H7 (cell line): ENCODE measurements around the gene ABCC6. TPM values are rescaled to one million over a fixed set of nuclear protein-coding genes. Genes with fewer than 3 reads are reported as not detected.
"Not testable (repeated sequence)": the region's sequence is repeated elsewhere in the genome, so short reads cannot be mapped to it uniquely, and the experiment has no call there.

Source experiments
- DNase-seq: peaks from one replicate; pipeline ENCODE4 v3.0.0; 2012
- H3K27me3 ChIP-seq: 2 replicates; pipeline ENCODE4 v1.6.0; 2011; ENCODE audit warnings: mild to moderate bottlenecking, low read length; ENCODE audit not compliant: control insufficient read depth, insufficient read depth
- H3K36me3 ChIP-seq: replicated peaks from 2 replicates; pipeline ENCODE4 v1.5.1; 2011; ENCODE audit warnings: low read length; ENCODE audit not compliant: control insufficient read depth, insufficient read depth
- H3K4me3 ChIP-seq: 2 replicates; pipeline ENCODE4 v1.5.1; 2011; ENCODE audit warnings: low read depth, mild to moderate bottlenecking, control low read depth, low read length, moderate library complexity; ENCODE audit not compliant: insufficient read depth
- total RNA-seq: library from RNA; depleted of rRNA; stranded (reverse); fragments of >200 nt; shearing (Covaris generic); gene quantifications from 2 replicates; pipeline ENCODE4 v1.2.3, GENCODE V29; 2014

Gene ABCC6
- total RNA-seq, 1 experiment from 2014 or later: 1.5 TPM

DNA sequence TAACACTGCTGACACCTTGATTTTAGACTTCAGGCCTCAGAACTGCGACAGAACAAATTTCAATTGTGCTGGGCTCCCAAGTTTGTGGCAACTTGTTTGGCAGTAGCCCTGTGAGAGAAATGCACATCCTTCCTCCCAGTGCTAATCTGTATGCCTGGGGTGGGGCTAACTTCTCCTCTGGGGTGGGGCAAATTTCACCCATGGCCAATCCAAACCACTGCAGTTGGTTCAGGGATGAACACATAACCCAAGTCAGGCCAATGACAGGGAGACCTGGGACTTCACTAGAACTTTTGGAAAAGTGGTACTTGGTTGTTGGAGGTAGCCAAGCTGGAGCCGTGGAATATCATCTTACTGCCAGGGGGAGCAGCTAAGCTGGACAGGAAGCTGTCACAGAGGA is 56.3 kb downstream of the ABCC6 start:
- no peaks in the 10 kb centered on the region for H3K27me3 ChIP-seq
- no peaks in the 10 kb centered on the region for H3K36me3 ChIP-seq
- DNase-seq: no peak
- H3K4me3 ChIP-seq: no peak overlapping the region

DNA sequence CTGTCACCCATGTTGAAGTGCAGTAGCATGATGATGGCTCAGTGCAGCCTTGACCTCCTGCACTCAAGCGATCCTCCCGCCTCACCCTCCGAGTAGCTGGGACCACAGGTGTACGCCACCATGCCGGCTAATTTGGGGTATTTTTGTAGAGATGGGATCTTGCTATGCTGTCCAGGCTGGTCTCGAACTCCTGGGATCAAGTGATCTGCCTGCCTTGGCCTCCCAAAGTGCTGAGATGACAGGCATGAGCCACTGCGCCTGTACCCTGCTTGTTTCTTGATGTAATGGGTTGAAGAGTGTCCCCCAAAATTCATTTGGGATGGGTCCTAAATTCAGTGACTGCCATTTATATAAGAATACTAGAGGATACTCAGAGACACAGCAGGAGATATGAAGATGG is 57.2 kb downstream of the ABCC6 start:
- H3K27me3 ChIP-seq: no peaks in the 10 kb centered on the region
- no peak for DNase-seq
- H3K4me3 ChIP-seq: no peak overlapping the region
- H3K36me3 ChIP-seq: no peaks in the 10 kb centered on the region

DNA sequence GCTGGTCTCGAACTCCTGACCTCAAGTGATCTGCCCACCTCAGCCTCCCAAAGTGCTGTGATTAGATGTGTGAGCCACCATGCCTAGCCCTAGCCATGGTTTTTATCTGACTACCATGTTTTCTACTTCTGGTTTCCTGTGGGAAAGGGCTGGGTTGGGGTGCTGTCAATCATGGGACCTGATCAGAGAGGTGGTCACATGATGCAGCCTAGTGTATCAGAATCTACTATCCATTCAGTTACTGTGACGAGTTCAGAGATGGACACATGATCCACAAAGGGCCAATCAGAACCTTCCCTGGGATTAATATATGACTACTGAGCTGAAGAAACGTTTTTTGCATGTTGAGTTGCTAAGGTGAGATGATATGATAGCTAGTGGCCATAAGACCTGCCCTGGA is 59.1 kb downstream of the ABCC6 start:
- Histone ChIP-seq H3K27me3 (no peaks in the 10 kb centered on the region), H3K36me3 (no peaks in the 10 kb centered on the region), H3K4me3 (no peak overlapping the region)
- DNase-seq: no peak

DNA sequence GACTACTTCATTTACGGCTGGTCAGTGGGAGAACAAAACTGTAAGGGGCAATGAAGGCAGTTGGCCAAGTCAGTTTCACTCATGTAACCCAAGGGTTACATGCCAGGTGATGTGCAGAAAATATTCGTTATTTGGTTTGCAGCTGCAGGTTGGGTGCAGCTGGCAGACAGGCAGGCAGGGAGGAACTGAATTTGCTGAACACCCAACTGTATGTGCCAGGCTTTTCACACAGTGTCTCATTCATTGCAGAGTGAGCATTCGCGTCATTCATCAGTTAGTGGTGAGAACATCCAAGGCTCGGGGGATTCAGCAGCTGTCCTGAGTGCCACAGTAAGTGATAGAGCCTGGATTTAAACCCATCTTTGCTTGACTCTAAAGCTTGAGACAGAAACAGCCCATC is 59.7 kb downstream of the ABCC6 start:
- DNase-seq: no peak
- Histone ChIP-seq H3K36me3 (no peaks in the 10 kb centered on the region), H3K27me3 (no peaks in the 10 kb centered on the region)

DNA sequence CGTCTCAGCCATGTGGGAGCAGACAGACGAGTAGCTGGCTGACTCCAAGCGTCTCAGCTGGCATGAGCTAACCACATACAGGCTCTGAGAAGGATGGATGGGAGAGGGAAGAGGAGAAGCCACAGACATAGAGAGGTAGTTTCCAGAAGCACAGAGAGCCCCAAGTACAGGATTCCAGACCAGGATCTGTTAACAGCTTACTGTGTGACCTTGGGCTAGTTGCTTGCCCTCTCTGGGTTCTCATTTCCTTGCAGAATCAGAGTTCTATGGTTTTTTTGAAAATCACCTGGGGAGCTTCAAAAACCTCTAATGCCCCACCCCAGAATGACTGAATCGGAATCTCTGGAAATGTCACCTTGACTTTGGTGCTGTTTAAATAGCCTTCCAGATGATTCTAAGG is 60.2 kb downstream of the ABCC6 start:
- DNase-seq: no peak
- Histone ChIP-seq H3K27me3 (no peaks in the 10 kb centered on the region), H3K36me3 (no peaks in the 10 kb centered on the region), H3K4me3 (no peak overlapping the region)

More for the DNA sequence above, 59.7 kb downstream of the ABCC6 start:
- H3K4me3 ChIP-seq: no peak overlapping the region

DNA sequence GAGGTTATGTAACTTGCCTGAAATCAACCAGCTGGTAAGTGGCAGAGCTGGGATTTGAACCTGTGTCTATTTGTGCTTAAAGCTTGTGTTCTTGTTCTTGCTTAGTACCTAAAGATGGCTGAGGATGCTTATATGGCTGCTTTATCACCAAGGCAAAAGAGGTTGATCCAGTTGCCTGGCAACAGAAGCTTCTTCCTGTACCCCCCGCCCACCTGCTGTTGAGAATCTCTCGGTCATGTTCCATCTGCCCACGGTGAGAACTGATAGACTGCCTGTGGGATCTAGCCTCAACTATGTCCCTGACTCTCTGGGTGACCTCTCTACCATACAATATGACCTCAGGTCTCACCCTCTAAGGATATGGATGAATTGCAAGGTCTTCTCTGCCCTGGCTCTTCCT is 60.7 kb downstream of the ABCC6 start:
- no peak for DNase-seq
- H3K4me3 ChIP-seq: no peak overlapping the region
- H3K27me3 ChIP-seq: no peaks in the 10 kb centered on the region
- no peaks in the 10 kb centered on the region for H3K36me3 ChIP-seq

DNA sequence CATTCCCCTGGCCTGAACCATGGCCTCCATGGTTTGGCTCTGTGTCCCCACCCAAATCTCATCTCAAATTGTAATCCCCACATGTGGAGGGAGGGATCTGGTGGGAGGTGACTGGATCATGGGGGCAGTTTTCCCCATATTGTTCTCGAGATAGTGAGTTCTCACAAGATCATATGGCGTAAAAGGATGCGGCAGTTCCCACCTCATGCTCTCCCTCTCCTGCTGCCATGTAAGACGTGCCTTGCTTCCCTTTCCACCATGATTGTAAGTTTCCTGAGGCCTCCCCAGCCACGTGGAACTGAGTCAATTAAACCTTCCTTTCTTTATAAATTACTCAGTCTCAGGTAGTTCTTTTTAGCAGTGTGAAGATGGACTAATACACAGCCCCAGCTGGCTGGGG is 61.5 kb downstream of the ABCC6 start:
- not testable (repeated sequence) for H3K27me3 ChIP-seq, H3K36me3 ChIP-seq, DNase-seq, H3K4me3 ChIP-seq

DNA sequence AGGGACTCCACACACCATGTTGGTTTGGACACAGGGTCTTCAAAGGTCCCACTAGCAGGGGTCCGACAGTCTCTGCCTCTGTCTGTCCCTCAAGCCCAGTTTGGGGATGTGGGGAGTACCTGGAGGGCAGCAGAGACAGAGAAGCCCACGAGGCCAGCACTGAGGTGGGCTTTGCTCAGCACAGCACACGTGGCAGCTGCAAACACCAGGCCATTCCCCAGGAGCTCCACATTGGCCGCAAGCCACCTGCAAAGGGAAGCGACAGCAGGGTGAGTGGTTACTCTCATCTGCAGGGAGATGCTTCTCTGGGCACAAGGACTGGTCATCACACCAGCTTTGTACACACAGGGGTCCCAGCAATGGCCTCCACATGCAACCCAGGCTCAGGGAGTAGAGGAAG is 62.0 kb downstream of the ABCC6 start:
- no peaks in the 10 kb centered on the region for H3K27me3 ChIP-seq
- H3K4me3 ChIP-seq: no peak overlapping the region
- no peak for DNase-seq
- no peaks in the 10 kb centered on the region for H3K36me3 ChIP-seq

DNA sequence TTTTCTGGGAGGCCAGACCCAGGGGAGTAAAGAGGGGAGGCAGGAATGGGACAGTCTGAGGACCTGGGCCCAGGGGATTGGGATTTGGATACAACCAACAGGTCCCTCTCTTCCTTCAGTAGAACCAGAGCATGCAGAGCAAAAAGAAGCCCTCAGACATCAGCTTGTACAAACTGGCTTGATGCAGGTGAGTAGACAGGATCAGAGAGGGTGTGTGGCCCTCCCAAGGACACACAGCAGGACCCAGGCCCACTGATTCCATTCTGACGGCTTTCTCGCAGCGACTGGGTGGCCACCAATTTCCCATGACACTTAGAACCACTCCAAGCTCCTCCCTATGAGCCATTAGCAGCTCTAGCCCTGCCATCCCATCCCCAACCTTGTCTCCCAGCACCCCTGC is 63.6 kb downstream of the ABCC6 start:
- Histone ChIP-seq H3K36me3 (no peaks in the 10 kb centered on the region), H3K4me3 (no peak overlapping the region)
- no peak for DNase-seq

DNA sequence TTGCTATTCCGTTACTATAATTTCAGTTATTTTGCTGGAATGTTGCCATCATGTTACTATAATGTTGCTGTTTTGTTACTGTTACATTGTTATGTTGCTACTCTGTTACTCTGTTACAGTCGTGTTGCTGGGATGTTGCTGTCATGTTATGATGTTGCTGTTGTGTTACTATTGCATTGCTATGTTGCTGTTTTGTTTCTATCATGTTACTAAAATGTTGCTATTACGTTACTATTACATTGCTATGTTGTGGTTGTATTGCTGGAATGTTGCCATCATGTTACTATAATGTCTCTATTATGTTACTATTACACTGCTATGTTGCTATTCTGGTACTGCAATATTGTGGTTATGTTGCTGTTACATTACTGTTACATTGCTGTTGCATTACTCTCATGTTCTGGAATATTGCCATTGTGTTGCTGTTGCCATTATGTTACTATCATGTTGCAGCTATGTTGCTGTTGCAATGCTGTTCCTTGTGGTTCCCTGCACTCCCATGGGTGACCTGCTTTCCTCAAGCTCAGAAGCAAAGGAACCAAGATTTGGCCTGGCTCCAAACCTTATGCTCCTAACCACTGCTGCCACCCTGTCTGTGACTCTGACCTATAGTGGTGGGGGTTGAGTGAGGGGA is 64.4 kb downstream of the ABCC6 start:
- no peak for DNase-seq
- no peak overlapping the region for H3K4me3 ChIP-seq
- H3K36me3 ChIP-seq: no peaks in the 10 kb centered on the region
- no peaks in the 10 kb centered on the region for H3K27me3 ChIP-seq

More for the DNA sequence above, 63.6 kb downstream of the ABCC6 start:
- no peaks in the 10 kb centered on the region for H3K27me3 ChIP-seq

DNA sequence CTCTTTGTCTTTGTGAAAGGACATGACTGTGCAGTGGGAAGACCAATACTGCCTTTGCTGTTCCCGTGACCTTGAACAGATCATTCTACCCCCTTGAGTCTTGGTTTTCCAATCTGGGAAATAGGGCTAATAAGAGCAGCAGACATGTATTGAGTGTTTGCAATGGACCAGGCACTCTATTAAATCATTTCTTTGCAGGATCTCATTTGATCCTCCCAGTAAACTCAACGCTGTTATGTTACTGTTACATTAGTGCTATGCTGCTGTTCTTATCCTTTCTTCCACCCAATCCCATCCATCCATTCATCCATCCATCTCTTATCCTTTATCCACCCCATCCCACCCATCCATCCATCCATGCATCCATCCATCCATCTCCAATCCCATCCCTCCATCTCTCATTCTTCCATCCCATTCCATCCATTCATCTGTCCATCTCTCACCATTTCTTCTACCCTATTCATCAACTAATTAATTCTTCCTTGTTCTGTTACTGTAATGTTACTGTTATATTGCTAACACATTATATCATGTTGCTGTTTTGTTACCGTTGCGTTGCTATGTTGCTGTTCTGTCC is 65.1 kb downstream of the ABCC6 start:
- no peak for DNase-seq
- Histone ChIP-seq H3K36me3 (no peaks in the 10 kb centered on the region), H3K4me3 (no peak overlapping the region), H3K27me3 (no peaks in the 10 kb centered on the region)

DNA sequence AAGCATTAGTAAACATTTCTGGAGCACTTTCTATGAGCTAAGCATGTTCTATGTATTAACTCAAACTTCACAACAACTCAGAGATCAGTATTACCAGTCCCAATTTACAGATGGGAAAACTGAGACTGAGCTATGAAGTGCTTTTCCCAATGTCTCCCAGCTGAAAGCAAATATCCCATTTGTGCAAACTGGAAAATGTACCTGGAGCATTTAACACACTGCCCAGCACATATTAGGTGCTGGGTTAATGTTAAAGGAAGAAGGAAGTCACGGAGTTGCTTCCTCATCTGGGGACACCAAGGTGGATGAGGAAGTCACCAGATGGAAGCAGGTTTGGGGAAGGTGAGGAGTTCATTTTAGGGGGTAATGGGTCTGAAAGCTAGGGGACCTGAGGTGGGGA is 66.1 kb downstream of the ABCC6 start:
- Histone ChIP-seq H3K4me3 (no peak overlapping the region), H3K36me3 (no peaks in the 10 kb centered on the region), H3K27me3 (no peaks in the 10 kb centered on the region)
- no peak for DNase-seq

DNA sequence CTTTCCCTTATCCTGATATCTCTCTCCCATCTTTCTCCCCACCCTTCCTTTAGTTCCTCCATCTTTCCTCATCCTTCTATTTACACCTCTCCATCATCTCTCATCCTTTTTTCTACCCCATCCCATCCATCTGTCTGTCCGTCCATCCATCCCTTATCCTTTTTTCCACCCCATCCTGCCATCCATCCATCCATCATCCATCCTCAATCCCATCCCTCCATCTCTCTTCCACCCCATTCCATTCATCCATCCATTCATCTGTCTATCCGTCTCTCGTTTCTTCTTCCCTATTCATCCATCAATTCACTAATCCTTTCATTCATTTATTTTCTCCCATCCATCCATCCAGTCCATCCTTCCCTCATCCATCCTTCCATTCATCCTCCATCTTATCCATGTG is 68.1 kb downstream of the ABCC6 start:
- no peak for DNase-seq
- H3K27me3 ChIP-seq: no peaks in the 10 kb centered on the region
- no peaks in the 10 kb centered on the region for H3K36me3 ChIP-seq
- no peak overlapping the region for H3K4me3 ChIP-seq

DNA sequence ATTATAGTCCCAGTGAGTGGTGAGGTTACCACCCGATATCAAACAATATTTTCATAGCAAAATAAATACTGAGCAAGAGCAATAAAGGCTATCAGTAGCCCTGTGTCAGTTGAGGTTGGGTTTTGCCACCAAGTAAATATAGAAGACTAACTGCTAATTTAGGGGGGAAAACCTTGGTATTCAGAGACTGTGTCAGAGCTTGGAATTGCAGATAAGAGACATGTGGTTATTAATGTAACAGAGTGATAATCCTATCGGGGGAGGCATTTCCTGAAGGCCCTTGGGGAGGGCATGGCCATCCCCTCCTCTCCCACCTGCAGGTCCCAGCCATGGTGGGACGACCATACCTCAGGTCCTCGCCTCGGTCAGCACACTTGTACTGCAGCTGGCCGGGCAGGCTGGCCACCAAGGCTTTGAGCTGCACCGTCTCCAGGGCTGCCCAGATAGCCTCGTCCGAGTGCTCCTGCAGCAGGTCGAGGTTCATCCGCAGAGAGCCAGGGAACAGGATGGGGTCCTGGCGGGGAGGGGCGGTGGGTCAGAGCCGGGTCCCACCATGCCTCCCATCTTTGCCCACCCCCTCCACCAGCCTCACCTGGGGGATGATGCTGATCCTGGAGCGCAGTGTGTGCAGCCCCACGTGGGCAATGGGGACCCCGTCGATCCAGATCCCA is 68.9 kb downstream of the ABCC6 start:
- peak; percentile 53 for DNase-seq
- Histone ChIP-seq H3K4me3 (no peak overlapping the region), H3K36me3 (no peaks in the 10 kb centered on the region), H3K27me3 (no peaks in the 10 kb centered on the region)

DNA sequence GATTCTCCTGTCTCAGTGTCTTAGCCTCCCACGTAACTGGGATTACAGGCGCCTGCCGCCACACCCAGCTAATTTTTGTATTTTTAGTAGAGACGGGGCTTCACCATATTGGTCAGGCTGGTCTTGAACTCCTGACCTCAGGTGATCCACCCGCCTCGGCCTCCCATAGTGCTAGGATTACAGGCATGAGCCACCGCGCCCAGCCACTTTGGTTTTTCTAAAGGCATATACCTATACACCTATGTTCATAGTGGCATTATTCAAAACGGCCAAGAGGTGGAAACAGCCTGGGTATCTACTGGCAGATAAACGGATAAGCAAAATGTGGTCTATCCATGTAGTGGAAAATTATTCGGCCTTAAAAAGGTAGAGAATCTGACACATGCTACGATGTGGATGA is 70.3 kb downstream of the ABCC6 start:
- DNase-seq, H3K36me3 ChIP-seq, H3K4me3 ChIP-seq, H3K27me3 ChIP-seq: not testable (repeated sequence)
